Stimulated activated CD8-positive, alpha-beta memory T cell treated with anti-CD3 and anti-CD28 coated beads, Interleukin-15, amount 100 ng/mL, for 24 hours (primary cell): ENCODE data around the gene MTUS2.

Source experiments
- DNase-seq: peaks from one replicate; pipeline ENCODE4 v3.0.0-alpha.2; 2020; ENCODE audit warnings: low read depth

The MTUS2 gene

GRCh38 chr13:29239653-29240525 lies 419.8 kb downstream of the MTUS2 start:
- DNase-seq: no peak

DNA sequence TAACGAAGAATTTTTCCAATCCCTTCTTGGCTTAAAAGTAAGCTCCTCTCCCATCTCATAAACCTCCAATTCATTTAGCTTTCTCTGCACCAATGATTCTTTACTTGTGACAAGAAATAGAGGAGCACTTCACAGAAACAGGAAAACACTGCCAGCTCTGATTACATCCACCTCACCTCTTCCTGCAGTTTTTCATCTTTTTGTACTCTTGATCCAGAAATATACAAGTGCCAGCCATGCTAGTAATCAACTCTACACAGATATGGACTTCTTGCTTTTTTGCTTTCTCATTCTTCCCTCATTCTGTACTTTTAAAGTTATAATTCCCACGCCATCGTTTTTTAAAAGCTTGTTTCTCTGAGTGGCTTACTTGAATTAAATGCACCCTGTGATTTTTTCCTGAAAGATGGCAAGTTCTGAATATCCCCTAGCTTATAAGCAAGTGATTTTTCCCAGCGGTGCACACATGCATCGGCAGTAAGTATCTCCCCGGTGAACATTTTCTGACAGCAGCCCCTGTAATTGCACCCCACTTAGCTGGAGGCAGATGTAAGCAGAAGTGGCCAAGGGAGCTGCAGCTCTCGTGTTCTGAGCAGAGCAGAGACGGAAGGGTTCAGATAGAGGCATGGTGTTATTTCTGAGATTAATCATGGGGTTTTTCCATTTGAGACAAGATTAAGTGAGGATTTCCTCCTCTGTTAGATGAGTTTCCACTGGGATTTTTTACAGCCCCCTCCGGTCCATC lies 434.7 kb downstream of the MTUS2 start:
- DNase-seq: no peak

DNA sequence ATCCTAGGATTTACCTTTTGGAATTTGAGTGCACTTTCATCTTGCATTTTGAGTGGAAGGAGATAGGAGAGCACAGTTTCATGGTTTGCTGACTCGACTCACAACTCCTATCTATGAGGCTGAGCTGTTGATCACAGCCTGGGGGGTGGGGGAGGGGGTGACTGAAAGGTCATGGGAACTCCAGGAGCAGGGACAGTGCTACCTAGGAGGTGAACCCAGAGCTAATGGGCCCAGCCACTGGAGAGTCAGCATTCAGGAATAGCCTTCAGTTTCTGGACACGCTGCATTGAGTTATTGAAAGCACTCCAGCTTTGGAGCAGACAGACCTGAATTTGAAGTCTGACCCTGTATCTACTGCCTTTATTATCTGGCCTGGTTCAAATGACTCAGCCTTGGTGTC lies 435.4 kb downstream of the MTUS2 start:
- DNase-seq: no peak

DNA sequence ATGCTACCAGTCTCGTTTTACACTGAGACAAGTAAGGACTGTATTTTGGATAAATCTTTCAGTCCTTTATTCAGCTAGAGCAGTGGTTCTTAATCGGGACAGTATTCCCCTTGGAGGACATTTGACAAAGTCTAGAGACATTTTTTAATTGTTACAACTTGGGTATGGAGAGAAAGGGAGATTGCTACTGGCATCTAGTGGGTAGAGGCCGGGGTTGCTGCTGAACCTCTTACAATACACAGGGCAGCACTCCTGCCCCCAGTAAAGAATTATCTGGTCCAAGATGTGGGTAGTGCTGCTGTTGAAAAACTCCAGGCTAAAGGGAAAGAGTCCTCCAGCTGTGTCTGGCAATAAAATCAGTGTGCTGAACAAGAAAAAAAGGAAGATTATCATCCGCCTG lies 440.5 kb downstream of the MTUS2 start:
- DNase-seq: no peak

GRCh38 chr13:29266261-29266660 lies 446.1 kb downstream of the MTUS2 start:
- DNase-seq: no peak

DNA sequence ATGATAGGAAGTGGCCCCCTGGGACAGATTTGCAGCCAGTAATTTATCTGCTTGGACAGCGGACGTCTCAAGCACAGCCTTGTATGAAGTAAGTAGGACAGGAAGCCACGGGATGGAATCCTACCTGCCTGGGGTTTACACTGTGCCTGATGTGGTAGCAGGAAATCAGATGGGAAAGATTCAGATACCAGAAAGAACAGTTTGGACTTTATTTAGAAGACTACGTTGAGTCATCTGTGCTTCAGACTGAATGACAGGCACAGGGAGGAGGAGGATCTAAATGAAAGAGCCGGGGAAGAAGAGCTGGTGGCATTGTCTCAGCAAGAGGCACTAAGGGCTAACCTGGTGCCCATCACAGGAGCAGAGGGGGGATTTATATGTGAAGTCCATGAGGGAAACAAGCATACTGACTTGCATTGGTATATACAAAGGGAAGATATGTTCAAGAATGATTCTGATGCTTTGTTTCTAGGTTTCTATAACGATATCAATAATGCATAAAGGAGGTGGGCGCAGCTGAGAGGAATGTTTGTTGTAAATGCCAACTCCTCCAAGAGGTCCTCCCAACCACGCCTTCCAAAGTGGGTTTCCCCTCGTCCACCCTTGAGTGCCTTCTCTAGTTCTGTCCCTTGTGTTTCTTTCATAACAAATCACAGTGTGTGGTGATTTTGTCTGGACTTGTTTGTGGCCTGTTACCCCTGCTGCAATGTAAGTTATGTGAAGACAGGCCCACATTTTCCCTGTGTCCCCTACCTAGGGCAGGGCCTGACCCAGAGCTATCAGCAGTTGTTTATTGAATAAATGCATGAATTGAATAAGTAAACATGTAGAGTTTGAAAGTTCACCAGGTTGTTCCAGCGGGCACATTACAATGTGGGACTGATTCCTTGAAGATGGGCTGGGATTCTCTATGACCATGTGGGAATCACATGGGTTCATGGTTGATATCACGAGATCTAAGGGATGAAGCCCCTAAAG lies 446.9 kb downstream of the MTUS2 start:
- no peak for DNase-seq

DNA sequence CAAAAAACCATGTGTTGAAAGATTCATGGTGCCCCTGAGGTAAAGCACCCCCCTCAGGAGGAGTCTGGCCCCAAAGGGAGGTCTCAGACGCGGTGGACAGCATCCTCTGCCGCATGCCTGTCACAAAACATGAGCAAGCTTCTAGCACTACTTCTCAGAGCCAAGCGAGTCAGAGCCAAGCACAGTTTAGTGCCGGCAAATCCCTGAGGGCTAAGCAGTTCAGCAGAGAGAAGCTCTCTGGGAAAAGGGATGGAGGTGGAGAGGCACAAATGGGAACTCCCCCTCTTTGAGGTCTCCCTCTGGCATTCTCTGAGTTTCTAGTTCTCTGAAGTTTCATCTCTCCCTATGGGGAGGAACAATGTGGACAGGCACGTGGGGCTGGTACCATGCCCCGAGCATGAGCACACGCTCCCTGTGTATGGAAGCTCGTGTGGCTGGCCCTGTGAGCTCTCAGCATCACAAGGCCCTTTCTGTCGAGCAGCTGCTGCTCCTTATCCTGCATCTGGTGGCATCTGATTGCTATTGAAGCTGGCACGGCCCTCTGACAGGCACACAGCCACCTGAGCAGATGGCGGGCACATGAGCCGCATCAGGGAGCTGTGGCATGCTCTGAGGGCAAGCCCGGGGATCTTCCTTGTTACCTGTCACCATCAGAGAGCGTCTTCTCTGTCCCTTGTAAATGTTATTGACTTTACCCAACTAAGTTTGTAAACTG lies 450.3 kb downstream of the MTUS2 start:
- no peak for DNase-seq

- DNase-seq: no peak
Observed at GRCh38 chr13:29271606-29272005, 451.5 kb downstream of the MTUS2 start.

DNA sequence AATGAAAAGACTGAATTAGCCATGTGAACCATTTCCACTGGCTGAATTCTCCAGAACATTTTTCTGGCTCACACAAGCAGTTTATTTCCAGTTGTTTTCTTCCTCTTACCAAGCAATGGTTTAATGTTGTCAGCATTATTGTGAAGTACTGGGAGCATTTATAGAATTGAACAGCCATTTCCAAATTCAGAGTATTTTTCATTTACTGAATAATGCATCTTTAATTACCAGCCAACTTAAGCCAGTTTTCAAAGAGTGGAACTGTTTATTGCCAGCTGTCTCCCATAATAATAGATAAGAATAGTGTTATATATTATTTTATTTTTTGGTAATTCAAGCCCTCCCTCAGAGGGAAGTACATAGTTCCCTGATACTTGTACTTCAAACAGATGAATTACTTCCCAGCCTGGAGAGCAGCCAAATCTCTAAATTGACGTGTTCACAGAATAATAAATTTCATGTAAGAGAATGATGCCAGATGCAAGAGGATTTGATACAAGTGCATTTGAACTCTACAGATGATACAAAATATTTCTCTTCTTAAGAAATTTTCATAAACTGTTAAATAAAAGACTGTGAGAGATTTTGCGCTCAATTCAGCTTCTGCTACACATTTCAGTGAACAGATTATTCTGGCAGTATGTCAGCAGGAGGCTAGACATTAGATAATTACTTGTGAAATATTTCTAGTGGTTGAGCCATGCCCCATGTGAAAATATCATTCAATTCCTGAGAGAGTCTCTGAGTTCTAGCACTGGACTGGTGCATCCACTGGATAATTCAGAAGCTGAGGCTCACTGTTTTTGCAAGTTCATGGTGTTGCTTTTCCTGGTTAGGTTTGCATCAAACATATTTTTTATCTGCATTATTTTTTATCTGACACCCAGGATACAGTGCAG lies 459.5 kb downstream of the MTUS2 start:
- DNase-seq: no peak

GRCh38 chr13:29281932-29282495 lies 461.9 kb downstream of the MTUS2 start:
- DNase-seq: no peak

- DNase-seq: no peak
Observed at GRCh38 chr13:29284726-29285125, 464.6 kb downstream of the MTUS2 start.

DNA sequence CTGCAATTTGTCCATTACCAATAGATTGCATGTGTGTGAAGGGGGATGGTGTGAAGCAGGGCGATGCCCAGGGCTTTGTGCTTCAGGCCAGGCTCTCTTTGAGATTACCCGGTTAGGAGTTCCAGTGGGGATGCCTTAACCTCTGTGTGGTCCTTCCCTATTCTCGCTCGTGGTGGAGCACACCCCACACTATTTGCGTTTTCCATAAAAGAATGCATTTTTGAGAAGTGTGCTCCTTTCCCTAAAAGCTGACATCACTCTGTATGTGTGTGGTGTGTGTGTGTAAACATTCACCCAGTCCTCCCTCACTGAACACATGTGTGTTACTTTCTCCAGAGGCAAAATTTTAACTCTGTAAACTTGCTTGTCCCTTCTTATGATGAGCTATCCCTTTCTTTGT lies 467.1 kb downstream of the MTUS2 start:
- DNase-seq: no peak

- no peak for DNase-seq
Observed at GRCh38 chr13:29292045-29292444, 471.9 kb downstream of the MTUS2 start.

- DNase-seq: no peak
Observed at GRCh38 chr13:29294821-29295220, 474.7 kb downstream of the MTUS2 start.

- no peak for DNase-seq
Observed at GRCh38 chr13:29301027-29301426, 480.9 kb downstream of the MTUS2 start.

DNA sequence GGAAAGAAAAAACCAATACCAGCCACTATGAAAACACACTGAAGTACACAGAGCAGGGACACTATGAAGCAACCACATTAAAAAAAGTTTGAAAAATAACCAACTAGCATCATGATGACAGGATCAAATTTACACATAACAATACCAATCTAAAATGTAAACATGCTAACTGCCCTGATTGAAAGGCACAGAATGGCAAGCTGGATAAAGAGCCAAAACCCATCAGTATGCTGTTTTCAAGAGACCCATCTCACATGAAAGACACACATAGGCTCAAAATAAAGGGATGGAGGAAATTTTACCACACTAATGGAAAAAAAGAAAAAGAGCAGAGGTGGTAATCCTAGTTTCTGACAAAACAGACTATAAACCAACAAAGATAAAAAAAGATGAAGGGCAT lies 484.0 kb downstream of the MTUS2 start:
- DNase-seq: no peak

DNA sequence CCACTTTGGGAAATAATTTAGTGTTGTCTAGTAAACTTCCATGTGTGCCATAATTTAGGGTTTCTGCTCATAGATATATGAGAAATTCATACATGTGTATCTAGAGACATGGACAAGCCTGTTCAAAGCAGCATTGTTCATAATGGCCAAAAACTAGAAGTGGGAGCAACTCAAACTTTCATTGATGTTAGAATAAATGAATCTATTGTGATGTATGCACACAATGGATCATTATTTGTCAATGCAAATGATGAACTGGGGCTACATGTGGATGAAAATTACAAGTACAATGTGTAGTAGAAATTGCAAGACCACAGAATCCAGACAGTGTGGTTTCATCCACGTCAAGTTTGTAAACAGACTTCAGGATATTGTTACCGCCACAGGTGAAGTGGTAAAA lies 490.7 kb downstream of the MTUS2 start:
- DNase-seq: no peak

- no peak for DNase-seq
Observed at GRCh38 chr13:29315847-29316246, 495.7 kb downstream of the MTUS2 start.

DNA sequence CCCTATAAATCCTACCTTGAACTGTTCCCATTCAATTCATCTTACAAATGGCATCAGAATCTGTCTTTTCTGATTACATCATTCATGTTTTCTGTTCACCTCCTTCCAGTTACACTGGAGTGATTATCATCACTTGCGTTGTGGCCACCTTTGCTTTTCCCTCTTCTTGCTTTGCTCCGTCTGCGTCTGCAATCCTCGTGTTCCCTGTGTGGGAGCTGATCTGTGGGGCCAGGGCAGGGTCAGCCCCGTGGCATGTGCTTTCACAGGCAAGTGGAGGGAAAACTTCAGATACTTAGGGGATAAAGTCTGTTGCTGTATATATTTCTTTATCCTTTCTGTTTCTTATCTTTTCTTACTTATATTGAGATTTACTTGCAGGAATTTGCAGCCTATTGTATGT lies 497.7 kb downstream of the MTUS2 start:
- no peak for DNase-seq

- no peak for DNase-seq
Observed at GRCh38 chr13:29318741-29319140, 498.6 kb downstream of the MTUS2 start.
